ENCODE results near the gene YBX1. TPM values are rescaled to one million over a fixed set of nuclear protein-coding genes. Genes with fewer than 3 reads are reported as not detected.
"Not testable (repeated sequence)": the region's sequence is repeated elsewhere in the genome, so short reads cannot be mapped to it uniquely, and the experiment has no call there.

Gene YBX1
- total and polyA plus RNA-seq, 4 experiments from 2014 or later: 69.9 to 328 (median 217) TPM

DNA sequence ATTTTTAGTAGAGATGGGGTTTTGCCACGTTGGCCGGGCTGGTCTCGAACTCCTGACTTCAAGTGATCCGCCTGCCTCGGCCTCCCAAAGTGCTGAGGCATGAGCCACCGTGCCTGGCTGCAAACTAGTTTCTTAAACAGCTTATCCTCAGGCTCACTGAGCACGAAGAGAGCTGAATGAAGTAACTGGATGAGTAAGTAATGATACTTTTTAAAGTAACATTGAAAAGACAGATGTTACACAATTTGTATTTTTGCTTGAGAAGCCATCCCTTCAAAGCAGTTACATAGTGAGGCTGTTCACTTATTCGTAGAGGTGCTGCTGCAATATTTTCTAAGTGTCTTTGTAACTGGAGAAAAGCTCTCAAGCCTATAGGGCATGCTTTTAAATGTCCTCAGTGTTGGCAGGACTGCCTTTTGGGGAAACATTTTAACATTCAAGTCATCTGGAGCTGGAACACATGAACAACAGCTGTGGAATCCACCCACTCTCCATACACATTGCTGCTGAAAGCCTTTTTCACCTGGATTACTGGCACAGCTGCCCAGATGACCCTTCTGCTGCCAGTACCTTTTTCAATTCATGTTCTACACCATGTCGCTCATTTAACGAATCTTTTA is 2.7 kb upstream of the YBX1 start:
- Histone ChIP-seq H3K4me3 (ENCODE audit: low read length in 2 of 2) (no peak overlapping the region), H3K27ac (ENCODE audit: low read depth, low read length) (no peak overlapping the region), H3K27me3 (ENCODE audit: insufficient read depth, low read length) (no peaks in the 10 kb centered on the region), H3K9me3 (ENCODE audit: control insufficient read depth in 1 of 2, low read length in 2 of 2) (no peaks in the 10 kb centered on the region), H3K36me3 (ENCODE audit: insufficient read depth, low read length) (peaks cover 7% of the 10 kb centered on the region), H3K4me1 (ENCODE audit: insufficient read depth, low read length) (peaks cover 24% of the 10 kb centered on the region)
- Mint-ChIP-seq H3K9me3 (peaks cover 0 to 5% (median 0%) of the 10 kb centered on the region in 8 donors), H3K27me3 (no peaks in the 10 kb centered on the region), H3K4me3 (no peak overlapping the region), H3K27ac (peak overlapping the region in 1 of 7 donors; percentile 39), H3K36me3 (peaks cover 24 to 37% of the 10 kb centered on the region in 2 donors), H3K4me1 (peaks cover 22 to 36% (median 29%) of the 10 kb centered on the region in 4 donors)
- intact Hi-C loops (cut with micrococcal nuclease): no loop called here
- DNase-seq: no peak
- CTCF ChIA-PET (ENCODE audit: partially characterized antibody): no interaction called here
- POLR2A ChIA-PET (ENCODE audit: partially characterized antibody): interaction anchor here (1.2 to 5.1 kb wide), 4 partner anchors 10 to 87 kb away, joined by 3 to 123 read pairs (median 40); partner anchors contain the start of genes C1orf50, P3H1 and PPIH

DNA sequence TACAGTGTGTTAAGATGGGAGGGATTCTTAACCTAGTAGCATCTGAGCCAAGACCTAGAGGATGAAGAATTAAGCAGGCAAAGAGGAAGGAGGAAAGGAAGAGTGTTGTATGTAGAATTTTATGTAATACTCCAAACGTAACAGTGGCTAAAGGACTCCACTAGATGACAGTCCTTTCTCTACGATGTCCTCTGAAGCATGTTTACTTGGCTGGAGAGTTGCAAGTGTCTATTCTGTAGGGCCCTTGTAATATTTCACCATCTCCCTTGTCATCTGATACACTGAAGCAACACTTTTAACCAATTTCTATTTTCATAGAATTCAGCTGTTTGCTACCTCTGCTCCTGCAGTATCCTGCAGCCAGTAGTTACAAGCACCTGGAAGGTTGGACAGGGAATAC is 2.2 kb upstream of the YBX1 start:
- peaks cover 28 to 42% (median 35%) of the 10 kb centered on the region in 4 donors for H3K4me1 Mint-ChIP-seq
- CTCF ChIA-PET (ENCODE audit: partially characterized antibody): interaction anchor here (1.9 kb wide), 1 partner anchor 22 kb away, joined by 5 read pairs; the partner anchor contains the start of gene PPIH
- peaks cover 0 to 5% (median 0%) of the 10 kb centered on the region in 8 donors for H3K9me3 Mint-ChIP-seq
- POLR2A ChIA-PET (ENCODE audit: partially characterized antibody): interaction anchor here (1.2 to 5.1 kb wide), 4 partner anchors 10 to 87 kb away, joined by 3 to 123 read pairs (median 56); partner anchors contain the start of genes C1orf50, P3H1 and PPIH
- no peak for DNase-seq
- Histone ChIP-seq H3K4me1 (ENCODE audit: insufficient read depth, low read length) (peaks cover 30% of the 10 kb centered on the region), H3K27ac (ENCODE audit: low read depth, low read length) (no peak overlapping the region), H3K9me3 (ENCODE audit: control insufficient read depth in 1 of 2, low read length in 2 of 2) (no peaks in the 10 kb centered on the region), H3K36me3 (ENCODE audit: insufficient read depth, low read length) (peaks cover 7% of the 10 kb centered on the region), H3K4me3 (ENCODE audit: low read length in 2 of 2) (no peak overlapping the region), H3K27me3 (ENCODE audit: insufficient read depth, low read length) (no peaks in the 10 kb centered on the region)
- intact Hi-C loops (cut with micrococcal nuclease): loop anchor here (5.0 to 10.0 kb wide), 2 partner anchors 137 to 785 kb away; partner anchors contain the start of genes ERMAP and SVBP
- no peaks in the 10 kb centered on the region for H3K27me3 Mint-ChIP-seq
- peak overlapping the region in 5 of 8 donors; percentile 18 to 92 (median 26) for H3K4me3 Mint-ChIP-seq
- peaks cover 22 to 37% of the 10 kb centered on the region in 2 donors for H3K36me3 Mint-ChIP-seq
- peak overlapping the region in 5 of 7 donors; percentile 2 to 99 (median 39) for H3K27ac Mint-ChIP-seq

DNA sequence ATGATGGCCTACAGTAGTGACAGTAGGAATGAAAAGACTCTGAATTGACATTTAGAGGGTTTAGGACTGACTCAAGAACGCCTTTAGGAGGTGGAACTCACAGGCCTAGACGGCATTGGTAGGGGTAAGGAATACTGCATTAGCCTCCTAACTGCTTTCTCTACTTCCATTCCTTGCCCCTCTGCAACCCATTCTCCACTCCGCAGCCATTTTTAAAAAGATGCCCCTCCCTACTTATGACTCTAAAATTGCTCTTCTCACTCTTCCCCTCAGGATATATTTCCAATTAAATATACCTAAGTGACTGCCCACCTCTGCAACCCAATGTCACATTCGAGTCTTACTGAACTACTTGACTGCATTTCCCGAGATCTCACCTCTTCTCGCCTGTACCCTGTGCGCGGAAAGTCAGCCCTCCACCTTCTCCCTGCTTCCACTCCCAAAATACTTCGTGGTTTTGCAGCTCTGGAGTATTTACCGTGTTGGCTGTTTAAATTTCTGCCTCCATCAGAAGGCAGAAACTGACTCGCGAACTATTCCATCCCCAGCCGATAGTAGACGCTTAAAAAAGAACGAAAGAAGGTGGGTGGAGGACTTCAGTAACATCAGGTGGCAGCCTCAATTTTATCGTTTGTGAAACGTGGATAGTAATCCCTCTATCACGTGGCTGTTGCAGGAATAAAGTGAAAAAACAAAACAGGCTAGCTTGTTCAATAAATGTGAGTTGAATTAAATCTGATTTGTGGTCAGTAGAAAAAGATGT is 1.1 kb upstream of the YBX1 start:
- H3K27ac Mint-ChIP-seq: peak overlapping the region; percentile 96 to 99 (median 98)
- ChIA-PET CTCF (ENCODE audit: partially characterized antibody) (interaction anchor here (1.0 to 1.9 kb wide), 2 partner anchors 9 to 23 kb away, joined by 3 to 5 read pairs; partner anchors contain the start of gene PPIH), POLR2A (ENCODE audit: partially characterized antibody) (interaction anchor here (0.8 to 5.1 kb wide), 12 partner anchors 10 to 491 kb away, joined by 3 to 123 read pairs (median 14); partner anchors contain the start of genes C1orf50, CCDC30, CFAP57 and EBNA1BP2)
- H3K27ac ChIP-seq (ENCODE audit: low read depth, low read length): peak overlapping the region; percentile 70
- H3K36me3 Mint-ChIP-seq: peaks cover 18 to 35% of the 10 kb centered on the region in 2 donors
- intact Hi-C loops (cut with micrococcal nuclease): loop anchor here (5.0 to 10.0 kb wide), 2 partner anchors 136 to 786 kb away; partner anchors contain the start of genes ERMAP and SVBP
- peaks cover 36 to 53% (median 44%) of the 10 kb centered on the region in 4 donors for H3K4me1 Mint-ChIP-seq
- peak; percentile 36 to 46 (median 44) for DNase-seq
- peaks cover 0 to 5% (median 0%) of the 10 kb centered on the region in 8 donors for H3K9me3 Mint-ChIP-seq
- peak overlapping the region; percentile 92 to 100 (median 97) for H3K4me3 Mint-ChIP-seq
- H3K27me3 Mint-ChIP-seq: no peaks in the 10 kb centered on the region
- no peaks in the 10 kb centered on the region for H3K9me3 ChIP-seq (ENCODE audit: control insufficient read depth in 1 of 2, low read length in 2 of 2)
- H3K4me1 ChIP-seq (ENCODE audit: insufficient read depth, low read length): peaks cover 41% of the 10 kb centered on the region
- H3K27me3 ChIP-seq (ENCODE audit: insufficient read depth, low read length): no peaks in the 10 kb centered on the region
- H3K4me3 ChIP-seq (ENCODE audit: low read length in 2 of 2): peak overlapping the region; percentile 77 to 90
- no peaks in the 10 kb centered on the region for H3K36me3 ChIP-seq (ENCODE audit: insufficient read depth, low read length)

DNA sequence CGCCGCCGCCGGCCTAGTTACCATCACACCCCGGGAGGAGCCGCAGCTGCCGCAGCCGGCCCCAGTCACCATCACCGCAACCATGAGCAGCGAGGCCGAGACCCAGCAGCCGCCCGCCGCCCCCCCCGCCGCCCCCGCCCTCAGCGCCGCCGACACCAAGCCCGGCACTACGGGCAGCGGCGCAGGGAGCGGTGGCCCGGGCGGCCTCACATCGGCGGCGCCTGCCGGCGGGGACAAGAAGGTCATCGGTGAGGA is 193 bp downstream of the YBX1 start:
- Histone ChIP-seq H3K4me1 (ENCODE audit: insufficient read depth, low read length) (peaks cover 54% of the 10 kb centered on the region), H3K27ac (ENCODE audit: low read depth, low read length) (peak overlapping the region; percentile 70), H3K4me3 (ENCODE audit: low read length in 2 of 2) (peak overlapping the region in 1 of 2 donors; percentile 90)
- H3K36me3 ChIP-seq (ENCODE audit: insufficient read depth, low read length); H3K9me3 ChIP-seq (ENCODE audit: control insufficient read depth in 1 of 2, low read length in 2 of 2); DNase-seq; H3K9me3 Mint-ChIP-seq; H3K27me3 Mint-ChIP-seq; H3K27me3 ChIP-seq (ENCODE audit: insufficient read depth, low read length): not testable (repeated sequence)
- intact Hi-C loops (cut with micrococcal nuclease): loop anchor here (1.0 to 10.0 kb wide), 8 partner anchors 24 to 788 kb away; partner anchors contain the start of genes C1orf50, CCDC30, ERMAP and FOXJ3
- CTCF ChIA-PET (ENCODE audit: partially characterized antibody): interaction anchor here (1.8 to 2.0 kb wide), 3 partner anchors 10 to 24 kb away, joined by 4 to 7 read pairs (median 5); partner anchors contain the start of gene PPIH
- POLR2A ChIA-PET (ENCODE audit: partially characterized antibody): interaction anchor here (0.7 to 5.1 kb wide), 21 partner anchors 10 to 969 kb away, joined by 3 to 123 read pairs (median 8); partner anchors contain the start of genes C1orf50, CCDC30, CFAP57 and EBNA1BP2
- H3K27ac Mint-ChIP-seq: peak overlapping the region; percentile 96 to 99 (median 98)
- peak overlapping the region; percentile 92 to 100 (median 97) for H3K4me3 Mint-ChIP-seq
- H3K36me3 Mint-ChIP-seq: peaks cover 18 to 31% of the 10 kb centered on the region in 2 donors
- H3K4me1 Mint-ChIP-seq: peaks cover 47 to 66% (median 56%) of the 10 kb centered on the region in 4 donors

DNA sequence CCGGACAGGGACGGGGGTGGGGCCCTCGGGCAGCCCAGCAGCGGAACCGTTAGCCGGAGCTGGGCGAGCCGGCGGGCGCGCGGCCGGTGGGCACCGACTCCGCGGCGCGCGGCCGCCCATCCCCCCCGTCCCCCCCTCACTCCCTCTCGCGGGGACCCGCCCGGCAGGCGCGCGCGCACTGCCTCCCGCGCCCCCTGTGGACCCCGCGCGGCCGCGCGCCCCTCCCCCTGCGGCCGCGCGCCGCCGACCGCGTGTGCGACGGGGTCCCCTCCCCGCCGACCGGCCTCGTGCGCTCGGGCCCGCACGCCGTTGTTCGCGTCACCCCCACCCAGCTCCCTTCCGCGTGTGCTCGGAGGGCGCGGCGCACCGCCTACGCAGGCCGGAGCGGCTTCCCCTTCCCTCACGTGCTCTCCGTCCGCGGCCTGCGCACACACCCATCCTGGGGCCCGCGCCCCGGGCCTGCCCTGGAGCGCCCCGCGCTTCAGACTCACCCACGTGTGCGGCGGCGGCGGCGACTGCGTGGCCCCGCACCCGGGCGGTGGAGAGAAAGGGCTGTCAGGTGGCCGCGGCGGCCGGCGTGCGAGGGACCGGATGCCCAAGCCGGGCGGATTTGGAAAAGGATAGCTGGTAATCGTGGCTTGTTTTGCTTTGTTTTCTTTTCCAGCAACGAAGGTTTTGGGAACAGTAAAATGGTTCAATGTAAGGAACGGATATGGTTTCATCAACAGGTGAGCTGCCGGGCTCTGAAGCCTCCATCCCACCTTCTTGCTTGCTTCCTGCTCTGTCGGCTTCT is 717 bp downstream of the YBX1 start:
- Mint-ChIP-seq H3K36me3 (peaks cover 21 to 36% of the 10 kb centered on the region in 2 donors), H3K27ac (peak overlapping the region; percentile 91 to 99 (median 96)), H3K9me3 (peaks cover 0 to 5% (median 0%) of the 10 kb centered on the region in 8 donors), H3K4me3 (peak overlapping the region; percentile 89 to 99 (median 96)), H3K27me3 (no peaks in the 10 kb centered on the region), H3K4me1 (peaks cover 52 to 71% (median 61%) of the 10 kb centered on the region in 4 donors)
- intact Hi-C loops (cut with micrococcal nuclease): loop anchor here (1.0 to 10.0 kb wide), 8 partner anchors 25 to 788 kb away; partner anchors contain the start of genes C1orf50, CCDC30, ERMAP and FOXJ3
- Histone ChIP-seq H3K36me3 (ENCODE audit: insufficient read depth, low read length) (no peaks in the 10 kb centered on the region), H3K27me3 (ENCODE audit: insufficient read depth, low read length) (no peaks in the 10 kb centered on the region), H3K9me3 (ENCODE audit: control insufficient read depth in 1 of 2, low read length in 2 of 2) (no peaks in the 10 kb centered on the region), H3K27ac (ENCODE audit: low read depth, low read length) (peak overlapping the region; percentile 78), H3K4me3 (ENCODE audit: low read length in 2 of 2) (peak overlapping the region; percentile 48 to 58), H3K4me1 (ENCODE audit: insufficient read depth, low read length) (peaks cover 59% of the 10 kb centered on the region)
- peak; percentile 65 to 77 (median 74) for DNase-seq
- ChIA-PET CTCF (ENCODE audit: partially characterized antibody) (interaction anchor here (0.6 to 2.0 kb wide), 7 partner anchors 9 to 367 kb away, joined by 3 to 7 read pairs (median 4); partner anchors contain the start of genes PPIH and ZNF691), POLR2A (ENCODE audit: partially characterized antibody) (interaction anchor here (0.7 to 5.1 kb wide), 24 partner anchors 10 to 968 kb away, joined by 3 to 123 read pairs (median 6); partner anchors contain the start of genes C1orf50, CCDC30, CFAP57 and EBNA1BP2)

DNA sequence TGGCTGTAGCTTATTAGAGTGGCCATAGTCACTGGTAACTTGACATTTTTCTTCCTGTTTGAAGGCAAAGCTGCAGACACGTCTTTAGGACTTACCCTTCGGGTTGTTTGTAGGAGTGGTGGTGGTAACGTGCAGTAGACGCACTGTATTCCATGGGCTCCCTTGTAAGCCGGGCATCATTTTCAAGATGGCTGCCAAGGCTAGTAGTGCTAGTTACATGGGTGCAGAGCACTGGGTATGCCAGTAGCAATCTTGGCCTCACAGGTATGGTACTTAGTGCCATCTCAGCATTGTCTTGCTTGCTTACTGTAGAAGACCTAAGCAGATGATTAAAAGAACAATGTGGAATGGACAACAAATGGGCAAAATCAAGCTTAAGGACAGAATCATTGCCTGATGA is 1.9 kb downstream of the YBX1 start:
- DNase-seq: peak in 2 of 5 donors; percentile 15 to 55
- peaks cover 0 to 5% (median 0%) of the 10 kb centered on the region in 8 donors for H3K9me3 Mint-ChIP-seq
- Histone ChIP-seq H3K27me3 (ENCODE audit: insufficient read depth, low read length) (no peaks in the 10 kb centered on the region), H3K9me3 (ENCODE audit: control insufficient read depth in 1 of 2, low read length in 2 of 2) (no peaks in the 10 kb centered on the region), H3K27ac (ENCODE audit: low read depth, low read length) (peak overlapping the region; percentile 78), H3K4me1 (ENCODE audit: insufficient read depth, low read length) (peaks cover 71% of the 10 kb centered on the region), H3K4me3 (ENCODE audit: low read length in 2 of 2) (peak overlapping the region; percentile 7 to 58), H3K36me3 (ENCODE audit: insufficient read depth, low read length) (no peaks in the 10 kb centered on the region)
- intact Hi-C loops (cut with micrococcal nuclease): loop anchor here (5.0 to 10.0 kb wide), 2 partner anchors 133 to 789 kb away; partner anchors contain the start of genes ERMAP and SVBP
- ChIA-PET POLR2A (ENCODE audit: partially characterized antibody) (interaction anchor here (0.9 to 5.1 kb wide), 10 partner anchors 8 to 764 kb away, joined by 3 to 123 read pairs (median 17); partner anchors contain the start of genes C1orf50, ERMAP, P3H1 and PPIH), CTCF (ENCODE audit: partially characterized antibody) (interaction anchor here (0.9 to 2.0 kb wide), 3 partner anchors 26 to 368 kb away, joined by 3 to 7 read pairs (median 4); partner anchors contain the start of gene PPIH)
- peak overlapping the region; percentile 89 to 99 (median 96) for H3K4me3 Mint-ChIP-seq
- H3K27me3 Mint-ChIP-seq: no peaks in the 10 kb centered on the region
- H3K27ac Mint-ChIP-seq: peak overlapping the region; percentile 85 to 99 (median 96)
- peaks cover 21 to 44% of the 10 kb centered on the region in 2 donors for H3K36me3 Mint-ChIP-seq
- H3K4me1 Mint-ChIP-seq: peaks cover 63 to 83% (median 72%) of the 10 kb centered on the region in 4 donors

Data from CD4-positive, alpha-beta memory T cell (primary cell).